SJSA1 (cell line): Measurements from ENCODE around the gene CCDC136. TPM values are rescaled to one million over a fixed set of nuclear protein-coding genes. Genes with fewer than 3 reads are reported as not detected.

Experiments used
- DNase-seq, 2 experiments: peaks; one replicate each; pipeline ENCODE4 v3.0.0-alpha.2; 2015 to 2020; ENCODE audit warnings: low spot score in 2 of 2, low read depth in 1 of 2
- H3K27ac ChIP-seq: fragments of 250-450 bp; sonication (Bioruptor Pico); 2 replicates; pipeline ENCODE4 v1.5.1; 2020; ENCODE audit warnings: mild to moderate bottlenecking, moderate library complexity
- H3K27me3 ChIP-seq: fragments of 250-450 bp; sonication (Bioruptor Pico); replicated peaks from 2 replicates; pipeline ENCODE4 v1.5.1; 2020; ENCODE audit warnings: mild to moderate bottlenecking, moderate library complexity
- H3K36me3 ChIP-seq: fragments of 250-450 bp; sonication (Bioruptor Pico); 2 replicates; pipeline ENCODE4 v1.5.1; 2020; ENCODE audit warnings: mild to moderate bottlenecking
- H3K4me1 ChIP-seq: fragments of 250-450 bp; sonication (Bioruptor Pico); replicated peaks from 2 replicates; pipeline ENCODE4 v1.6.1; 2021; ENCODE audit warnings: mild to moderate bottlenecking
- H3K4me3 ChIP-seq: fragments of 250-450 bp; sonication (Bioruptor Pico); 2 replicates; pipeline ENCODE4 v1.5.1; 2020; ENCODE audit warnings: mild to moderate bottlenecking
- H3K9me3 ChIP-seq: fragments of 250-450 bp; sonication (Bioruptor Pico); replicated peaks from 2 replicates; pipeline ENCODE4 v1.5.1; 2020; ENCODE audit warnings: mild to moderate bottlenecking
- total RNA-seq: library from RNA; depleted of rRNA; stranded (reverse); fragments of >200 nt; shearing (Covaris generic); gene quantifications from 2 replicates; pipeline ENCODE4 v1.2.3, GENCODE V29; 2014

The CCDC136 gene
- total RNA-seq, 1 experiment from 2014 or later, result 1.8 TPM

- H3K4me3 ChIP-seq, result no peak overlapping the region
- no peak for DNase-seq
- H3K27ac ChIP-seq, result no peak overlapping the region
- H3K36me3 ChIP-seq, result peaks cover 42% of the 10 kb centered on the region
- no peaks in the 10 kb centered on the region for H3K27me3 ChIP-seq
- no peaks in the 10 kb centered on the region for H3K9me3 ChIP-seq
- H3K4me1 ChIP-seq, result peaks cover 9% of the 10 kb centered on the region
These were observed 66.8 kb downstream of the CCDC136 start for GRCh38 chr7:128858380-128859231.

- H3K4me1 ChIP-seq, result peaks cover 14% of the 10 kb centered on the region
- no peak overlapping the region for H3K4me3 ChIP-seq
- no peak overlapping the region for H3K27ac ChIP-seq
- H3K9me3 ChIP-seq, result no peaks in the 10 kb centered on the region
- DNase-seq, result no peak
- no peaks in the 10 kb centered on the region for H3K27me3 ChIP-seq
- peaks cover 33% of the 10 kb centered on the region for H3K36me3 ChIP-seq
These were observed 67.7 kb downstream of the CCDC136 start for GRCh38 chr7:128859232-128860157.

GRCh38 chr7:128860158-128861073 lies 68.6 kb downstream of the CCDC136 start:
- no peaks in the 10 kb centered on the region for H3K27me3 ChIP-seq
- peaks cover 32% of the 10 kb centered on the region for H3K36me3 ChIP-seq
- peaks cover 14% of the 10 kb centered on the region for H3K4me1 ChIP-seq
- no peak overlapping the region for H3K27ac ChIP-seq
- no peak for DNase-seq
- H3K9me3 ChIP-seq, result no peaks in the 10 kb centered on the region
- H3K4me3 ChIP-seq, result no peak overlapping the region

- peaks cover 14% of the 10 kb centered on the region for H3K4me1 ChIP-seq
- H3K27me3 ChIP-seq, result no peaks in the 10 kb centered on the region
- peaks cover 24% of the 10 kb centered on the region for H3K36me3 ChIP-seq
- no peak for DNase-seq
- H3K9me3 ChIP-seq, result no peaks in the 10 kb centered on the region
- H3K4me3 ChIP-seq, result peak overlapping the region; percentile 60
- no peak overlapping the region for H3K27ac ChIP-seq
These were observed 70.3 kb downstream of the CCDC136 start for GRCh38 chr7:128861957-128862570.

GRCh38 chr7:128862571-128863432 lies 71.0 kb downstream of the CCDC136 start, which contains the start of gene ATP6V1F:
Gene ATP6V1F (plus strand): TSS chr7:128862856. CDS start chr7:128862905, 49 bp downstream.
- Histone ChIP-seq H3K4me1 (peaks cover 14% of the 10 kb centered on the region), H3K27me3 (no peaks in the 10 kb centered on the region), H3K27ac (no peak within 1 kb of the TSS), H3K4me3 (peak within 1 kb of the TSS; percentile 60), H3K9me3 (no peaks in the 10 kb centered on the region), H3K36me3 (peaks cover 23% of the 10 kb centered on the region)
- peak; percentile 91 to 98 for DNase-seq

GRCh38 chr7:128863433-128863989 lies 71.7 kb downstream of the CCDC136 start:
- H3K4me1 ChIP-seq, result peaks cover 14% of the 10 kb centered on the region
- no peaks in the 10 kb centered on the region for H3K9me3 ChIP-seq
- DNase-seq, result peak; percentile 59 to 75
- H3K4me3 ChIP-seq, result peak overlapping the region; percentile 60
- peaks cover 23% of the 10 kb centered on the region for H3K36me3 ChIP-seq
- no peaks in the 10 kb centered on the region for H3K27me3 ChIP-seq
- no peak overlapping the region for H3K27ac ChIP-seq

GRCh38 chr7:128865303-128865702 lies 73.5 kb downstream of the CCDC136 start:
- H3K9me3 ChIP-seq, result no peaks in the 10 kb centered on the region
- H3K27me3 ChIP-seq, result peaks cover 15% of the 10 kb centered on the region
- H3K27ac ChIP-seq, result no peak overlapping the region
- H3K36me3 ChIP-seq, result peaks cover 16% of the 10 kb centered on the region
- DNase-seq, result no peak
- H3K4me3 ChIP-seq, result no peak overlapping the region
- H3K4me1 ChIP-seq, result peaks cover 21% of the 10 kb centered on the region

- no peak overlapping the region for H3K4me3 ChIP-seq
- H3K27me3 ChIP-seq, result peaks cover 15% of the 10 kb centered on the region
- no peak for DNase-seq
- H3K4me1 ChIP-seq, result peaks cover 21% of the 10 kb centered on the region
- H3K27ac ChIP-seq, result no peak overlapping the region
- peaks cover 16% of the 10 kb centered on the region for H3K36me3 ChIP-seq
- H3K9me3 ChIP-seq, result no peaks in the 10 kb centered on the region
These were observed 74.5 kb downstream of the CCDC136 start for GRCh38 chr7:128865996-128866877.

GRCh38 chr7:128867241-128867640 lies 75.5 kb downstream of the CCDC136 start:
- H3K27ac ChIP-seq, result no peak overlapping the region
- no peak for DNase-seq
- peaks cover 18% of the 10 kb centered on the region for H3K4me1 ChIP-seq
- H3K27me3 ChIP-seq, result peaks cover 15% of the 10 kb centered on the region
- H3K9me3 ChIP-seq, result no peaks in the 10 kb centered on the region
- no peak overlapping the region for H3K4me3 ChIP-seq
- H3K36me3 ChIP-seq, result peaks cover 16% of the 10 kb centered on the region

GRCh38 chr7:128867842-128868623 lies 76.3 kb downstream of the CCDC136 start:
- no peak overlapping the region for H3K4me3 ChIP-seq
- DNase-seq, result no peak
- no peaks in the 10 kb centered on the region for H3K9me3 ChIP-seq
- peaks cover 15% of the 10 kb centered on the region for H3K27me3 ChIP-seq
- no peak overlapping the region for H3K27ac ChIP-seq
- peaks cover 16% of the 10 kb centered on the region for H3K4me1 ChIP-seq
- H3K36me3 ChIP-seq, result peaks cover 16% of the 10 kb centered on the region
